ENCODE measurements around the gene RBP4. TPM values are rescaled to one million over a fixed set of nuclear protein-coding genes. Genes with fewer than 3 reads are reported as not detected.

The RBP4 gene
- total RNA-seq, 1 experiment from 2014 or later: 1.5 TPM

Other genes with a start within 250 kb of the RBP4 start
- 468 and 474 TPM in 2 replicates for gene MYOF, start 118.9 kb downstream of the RBP4 start, total RNA-seq (2022)
- 46.9 and 52.2 TPM in 2 replicates for gene CEP55, start 104.6 kb downstream of the RBP4 start, total RNA-seq (2022)
- gene FFAR4, start 34.6 kb downstream of the RBP4 start, total RNA-seq (2022): 0.61 and 0.97 TPM in 2 replicates
- gene PDE6C, start 11.3 kb upstream of the RBP4 start, total RNA-seq (2022): not detected in 2 replicates
- gene FRA10AC1, start 101.4 kb upstream of the RBP4 start, total RNA-seq (2022): 6.5 and 7.6 TPM in 2 replicates
- gene LGI1, start 156.7 kb upstream of the RBP4 start, total RNA-seq (2022): not detected in 2 replicates

All from Calu3 (cell line).